Smooth muscle cell (in vitro differentiated cells): Measurements from ENCODE around the gene SNRPA. TPM values are rescaled to one million over a fixed set of nuclear protein-coding genes. Genes with fewer than 3 reads are reported as not detected.
"Not testable (repeated sequence)": the region's sequence is repeated elsewhere in the genome, so short reads cannot be mapped to it uniquely, and the experiment has no call there.

ENCODE experiments used
- DNase-seq: peaks from one replicate; lab custom pipeline; 2025; ENCODE audit not compliant: unreplicated experiment; lab: John Stamatoyannopoulos, UW
- H2AFZ ChIP-seq: fragments of 200-600 bp; sonication (generic); 2 replicates; pipeline ENCODE4 v1.6.0; 2016; ENCODE audit warnings: antibody characterized with exemption, low read depth, mild to moderate bottlenecking
- H3F3A ChIP-seq: fragments of 200-600 bp; sonication (generic); 2 replicates; pipeline ENCODE4 v1.6.0; 2017; ENCODE audit warnings: antibody characterized with exemption, low read depth
- H3K27ac ChIP-seq: fragments of 200-600 bp; sonication (generic); 2 replicates; pipeline ENCODE4 v1.5.1; 2016; ENCODE audit warnings: low read depth, mild to moderate bottlenecking
- H3K27me3 ChIP-seq: fragments of 200-600 bp; sonication (generic); 2 replicates; pipeline ENCODE4 v1.6.1; 2016; ENCODE audit warnings: low read depth, mild to moderate bottlenecking
- H3K36me3 ChIP-seq: fragments of 200-600 bp; sonication (generic); 2 replicates; pipeline ENCODE4 v1.5.1; 2016; ENCODE audit warnings: low read depth
- H3K4me1 ChIP-seq: fragments of 200-600 bp; sonication (generic); 2 replicates; pipeline ENCODE4 v1.5.1; 2016; ENCODE audit warnings: low read depth
- H3K4me2 ChIP-seq: fragments of 200-600 bp; sonication (generic); 2 replicates; pipeline ENCODE4 v1.6.0; 2016; ENCODE audit warnings: mild to moderate bottlenecking
- H3K4me3 ChIP-seq: fragments of 200-600 bp; sonication (generic); 2 replicates; pipeline ENCODE4 v1.5.1; 2016; ENCODE audit warnings: mild to moderate bottlenecking
- H3K79me2 ChIP-seq: fragments of 200-600 bp; sonication (generic); 2 replicates; pipeline ENCODE4 v1.6.0; 2016; ENCODE audit warnings: low read depth, mild to moderate bottlenecking
- H3K9ac ChIP-seq: fragments of 200-600 bp; sonication (generic); 2 replicates; pipeline ENCODE4 v1.6.0; 2016; ENCODE audit warnings: low read depth
- H3K9me3 ChIP-seq: fragments of 200-600 bp; sonication (generic); replicated peaks from 2 replicates; pipeline ENCODE4 v1.5.1; 2016; ENCODE audit warnings: low read depth
- H4K20me1 ChIP-seq: fragments of 200-600 bp; sonication (generic); 2 replicates; pipeline ENCODE4 v1.6.0; 2016; ENCODE audit warnings: low read depth
- CTCF ChIP-seq: fragments of 200-600 bp; sonication (generic); IDR thresholded peaks from 2 replicates; pipeline ENCODE4 v1.5.1; 2017; ENCODE audit warnings: borderline replicate concordance, mild to moderate bottlenecking, antibody characterized with exemption; ENCODE audit not compliant: insufficient read depth, poor library complexity, severe bottlenecking
- WGBS: methylation state at CpG from one replicate; pipeline ENCODE4 v1.1.7; 2016; ENCODE audit warnings: low lambda C conversion rate; 5-methylcytosine and 5-hydroxymethylcytosine counted together
- polyA plus RNA-seq: library from polyadenylated mRNA; unstranded; fragments of >200 nt; fragmentation: Nextera tagmentation; extraction: Ambion mirVana; gene quantifications from 2 replicates; pipeline ENCODE4 v1.2.1, GENCODE V29; 2016
- total RNA-seq: library from RNA; depleted of rRNA; stranded (reverse); fragments of >200 nt; gene quantifications from 2 replicates; pipeline ENCODE4 v1.2.3, GENCODE V29; 2014

SNRPA gene
- total and polyA plus RNA-seq, 2 experiments from 2014 or later = 30.3 to 87.7 TPM

GRCh38 chr19:40809358-40810086 is 58.5 kb downstream of the SNRPA start:
- Histone ChIP-seq H3K9me3 (no peaks in the 10 kb centered on the region), H4K20me1 (peaks cover 53% of the 10 kb centered on the region), H3F3A (peaks cover 23% of the 10 kb centered on the region), H2AFZ (no peak overlapping the region), H3K9ac (no peak overlapping the region), H3K4me1 (peaks cover 22% of the 10 kb centered on the region), H3K4me2 (no peak overlapping the region), H3K79me2 (peaks cover 14% of the 10 kb centered on the region), H3K36me3 (no peaks in the 10 kb centered on the region), H3K4me3 (no peak overlapping the region), H3K27ac (no peak overlapping the region), H3K27me3 (no peaks in the 10 kb centered on the region)
- whole genome bisulfite sequencing = 96% methylated on average over 39 of the region's 39 CpGs
- DNase-seq = no peak
- TF ChIP-seq CTCF = no peak

- H3K4me2 ChIP-seq = peak overlapping the region; percentile 89
- H3K79me2 ChIP-seq = peaks cover 7% of the 10 kb centered on the region
- 54% methylated on average over 13 of the region's 14 CpGs for WGBS
- H3K4me3 ChIP-seq = peak overlapping the region; percentile 43
- H3K9me3 ChIP-seq = no peaks in the 10 kb centered on the region
- H2AFZ ChIP-seq = no peak overlapping the region
- no peaks in the 10 kb centered on the region for H3K36me3 ChIP-seq
- no peak for DNase-seq
- H3K9ac ChIP-seq = no peak overlapping the region
- no peaks in the 10 kb centered on the region for H3K27me3 ChIP-seq
- TF ChIP-seq CTCF = no peak
- peak overlapping the region; percentile 28 for H3K27ac ChIP-seq
- peaks cover 23% of the 10 kb centered on the region for H3F3A ChIP-seq
- H3K4me1 ChIP-seq = peaks cover 22% of the 10 kb centered on the region
- peaks cover 47% of the 10 kb centered on the region for H4K20me1 ChIP-seq
Observed at GRCh38 chr19:40810160-40810559, 59.2 kb downstream of the SNRPA start.

GRCh38 chr19:40810649-40811408 is 59.8 kb downstream of the SNRPA start:
- not testable (repeated sequence) for H3K9me3 ChIP-seq, H2AFZ ChIP-seq, H3K79me2 ChIP-seq, H3K27me3 ChIP-seq, H3K36me3 ChIP-seq
- H3K4me2 ChIP-seq = peak overlapping the region; percentile 89
- peak; percentile 81 for DNase-seq
- WGBS = 2% methylated on average over 59 of the region's 65 CpGs
- H3K4me1 ChIP-seq = peaks cover 20% of the 10 kb centered on the region
- H3K27ac ChIP-seq = peak overlapping the region; percentile 46
- peak overlapping the region; percentile 43 for H3K4me3 ChIP-seq
- peaks cover 18% of the 10 kb centered on the region for H3F3A ChIP-seq
- peaks cover 40% of the 10 kb centered on the region for H4K20me1 ChIP-seq
- H3K9ac ChIP-seq = peak overlapping the region; percentile 24

GRCh38 chr19:40811478-40812341 is 60.7 kb downstream of the SNRPA start:
- H3K4me3 ChIP-seq = peak overlapping the region; percentile 43

GRCh38 chr19:40812571-40812970 is 61.6 kb downstream of the SNRPA start:
- not testable (repeated sequence) for H3K9ac ChIP-seq, H2AFZ ChIP-seq, H3K4me2 ChIP-seq, H3K27me3 ChIP-seq, H3K79me2 ChIP-seq, H3K4me3 ChIP-seq, H3F3A ChIP-seq, DNase-seq, H3K9me3 ChIP-seq, H3K27ac ChIP-seq, H3K36me3 ChIP-seq
- peaks cover 11% of the 10 kb centered on the region for H3K4me1 ChIP-seq
- peaks cover 22% of the 10 kb centered on the region for H4K20me1 ChIP-seq
- 89% methylated on average over 7 of the region's 7 CpGs for WGBS

More at GRCh38 chr19:40811478-40812341, 60.7 kb downstream of the SNRPA start:
- Histone ChIP-seq H3K4me1 (peaks cover 11% of the 10 kb centered on the region), H3K9ac (peak overlapping the region; percentile 24), H3K79me2 (peaks cover 4% of the 10 kb centered on the region), H3F3A (peaks cover 12% of the 10 kb centered on the region), H3K36me3 (no peaks in the 10 kb centered on the region), H2AFZ (no peak overlapping the region), H4K20me1 (peaks cover 31% of the 10 kb centered on the region), H3K9me3 (no peaks in the 10 kb centered on the region), H3K4me2 (peak overlapping the region; percentile 89), H3K27me3 (no peaks in the 10 kb centered on the region), H3K27ac (peak overlapping the region; percentile 46)
- TF ChIP-seq CTCF = no peak
- no peak for DNase-seq
- WGBS = 13% methylated on average over 28 of the region's 35 CpGs
